NCI-H526 treated with DMSO at 0.1 percent for 48 hours (cell line): ENCODE results near the gene COA6.

ENCODE experiments used
- DNase-seq: peaks from one replicate; lab custom pipeline; 2025; lab: John Stamatoyannopoulos, UW

The COA6 gene

GRCh38 chr1:234412830-234413229 is 39.6 kb downstream of the COA6 start:
- DNase-seq: no peak

- no peak for DNase-seq
Observed at GRCh38 chr1:234413485-234413884, 40.2 kb downstream of the COA6 start.

DNA sequence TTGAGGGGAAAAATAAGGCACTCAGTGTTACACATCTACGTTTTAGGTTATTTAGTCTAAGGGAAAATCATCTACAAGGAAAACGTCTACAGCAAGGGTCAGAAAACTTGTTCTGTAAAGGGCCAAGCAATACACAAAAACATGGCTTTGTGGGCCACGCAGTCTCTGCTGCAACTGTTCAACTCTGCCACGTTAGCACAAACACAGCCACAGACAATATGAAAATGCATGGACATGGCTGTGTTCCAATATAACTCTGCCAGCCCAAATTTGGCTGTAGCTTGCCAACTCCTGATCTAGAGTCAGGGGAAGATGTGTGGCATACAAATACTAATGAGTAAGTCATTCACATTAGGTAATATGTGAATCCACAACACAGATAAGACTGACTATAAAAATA is 40.7 kb downstream of the COA6 start:
- DNase-seq: no peak

- no peak for DNase-seq
Observed at GRCh38 chr1:234427950-234428646, 54.8 kb downstream of the COA6 start.

- DNase-seq: no peak
Observed at GRCh38 chr1:234429434-234429806, 56.2 kb downstream of the COA6 start.

DNA sequence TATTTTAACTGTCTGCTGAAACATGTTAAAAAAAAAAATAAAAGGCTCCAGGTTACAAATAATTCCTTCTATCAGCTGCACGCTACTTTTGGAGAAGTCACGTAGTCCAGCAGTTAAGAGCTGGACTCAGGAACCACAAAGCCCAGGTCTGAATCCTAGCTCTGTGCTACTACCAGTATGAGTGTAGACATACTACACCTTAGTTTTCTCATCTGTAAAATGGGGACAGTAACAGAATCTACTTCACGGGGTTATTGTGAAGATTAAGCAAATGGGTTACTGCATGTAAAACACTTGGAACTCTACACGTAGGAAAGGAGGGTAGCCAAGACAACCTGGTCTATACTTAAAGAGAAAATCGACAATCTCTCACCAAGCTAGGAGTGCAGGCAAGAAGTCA is 57.4 kb downstream of the COA6 start:
- DNase-seq: no peak

DNA sequence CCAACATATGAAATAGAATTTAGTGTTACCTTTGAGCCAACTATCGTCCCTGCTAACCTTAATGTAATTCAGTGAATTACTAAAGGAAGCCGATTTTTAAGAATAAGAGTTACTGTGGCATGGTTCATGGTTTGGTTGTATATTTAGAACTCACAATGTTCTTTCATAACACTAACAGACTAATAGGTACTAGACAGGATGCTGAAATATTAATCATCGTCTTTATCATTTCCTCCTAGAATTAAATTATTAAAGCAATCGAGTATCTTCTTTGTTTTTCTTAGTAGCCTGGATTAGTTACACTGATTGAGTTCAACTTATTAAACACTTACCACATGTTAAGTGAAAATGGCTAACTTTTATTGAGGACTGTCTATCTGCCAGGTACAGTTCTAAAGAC is 58.0 kb downstream of the COA6 start:
- DNase-seq: no peak

GRCh38 chr1:234433563-234434285 is 60.5 kb downstream of the COA6 start:
- DNase-seq: no peak
